Ishikawa (cell line): Measurements from ENCODE around the gene PDZD2.

Experiments
- EP300 ChIP-seq: IDR thresholded peaks from 2 replicates; pipeline ENCODE4 v1.6.1; 2012; ENCODE audit warnings: borderline replicate concordance
- REST ChIP-seq: IDR thresholded peaks from 2 replicates; pipeline ENCODE4 v1.6.1; 2012; ENCODE audit warnings: low read depth, mild to moderate bottlenecking
- TAF1 ChIP-seq: IDR thresholded peaks from 2 replicates; pipeline ENCODE4 v1.6.1; 2012; ENCODE audit warnings: low read depth, mild to moderate bottlenecking
- TCF12 ChIP-seq: IDR thresholded peaks from 2 replicates; pipeline ENCODE4 v1.6.1; 2012; ENCODE audit warnings: low read depth
- ZBTB7A ChIP-seq: IDR thresholded peaks from 2 replicates; pipeline ENCODE4 v1.6.1; 2012; ENCODE audit warnings: low read depth

DNA sequence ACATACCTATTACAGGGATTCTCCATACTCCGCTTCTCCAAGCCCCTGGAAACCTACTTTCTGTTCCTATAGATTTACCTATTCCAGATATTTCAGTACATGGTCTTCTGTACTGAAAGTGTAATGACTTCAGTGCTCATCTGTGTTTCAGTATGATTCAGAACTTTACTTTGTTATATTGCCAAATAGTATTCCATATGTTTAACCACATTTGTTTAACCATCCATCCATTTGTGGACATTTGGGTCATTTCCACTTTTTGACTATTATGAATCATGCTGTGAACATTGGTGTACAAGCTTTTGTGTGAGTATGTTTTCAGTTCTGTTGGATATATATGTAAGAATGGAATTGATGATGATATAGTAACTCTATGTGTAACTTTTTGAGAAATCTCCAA lies 188.9 kb downstream of the PDZD2 start:
- TF ChIP-seq TAF1, result no peak
- TF ChIP-seq ZBTB7A, result no peak
- TF ChIP-seq REST, result no peak
- TF ChIP-seq EP300, result no peak
- TF ChIP-seq TCF12, result no peak
